Measurements from ENCODE around the gene PBX2. TPM values are rescaled to one million over a fixed set of nuclear protein-coding genes. Genes with fewer than 3 reads are reported as not detected.

PBX2 gene
- total and polyA plus RNA-seq, 4 donors: 1.5 to 52.5 (median 18.7) TPM

- H3K4me1 ChIP-seq (ENCODE audit: control insufficient read depth in 4 of 4, insufficient read depth in 4 of 4, low read length in 3 of 4): peaks cover 0 to under 1% (median 0%) of the 10 kb centered on the region in 4 donors
- no peak overlapping the region for H3K9ac ChIP-seq (ENCODE audit: low read depth in 1 of 2, low read length in 2 of 2)
- DNase-seq (ENCODE audit: low spot score): no peak
- H3K27ac ChIP-seq (ENCODE audit: low read depth in 1 of 2, low read length in 2 of 2): no peak overlapping the region
- TF ChIP-seq, protein P1, sequence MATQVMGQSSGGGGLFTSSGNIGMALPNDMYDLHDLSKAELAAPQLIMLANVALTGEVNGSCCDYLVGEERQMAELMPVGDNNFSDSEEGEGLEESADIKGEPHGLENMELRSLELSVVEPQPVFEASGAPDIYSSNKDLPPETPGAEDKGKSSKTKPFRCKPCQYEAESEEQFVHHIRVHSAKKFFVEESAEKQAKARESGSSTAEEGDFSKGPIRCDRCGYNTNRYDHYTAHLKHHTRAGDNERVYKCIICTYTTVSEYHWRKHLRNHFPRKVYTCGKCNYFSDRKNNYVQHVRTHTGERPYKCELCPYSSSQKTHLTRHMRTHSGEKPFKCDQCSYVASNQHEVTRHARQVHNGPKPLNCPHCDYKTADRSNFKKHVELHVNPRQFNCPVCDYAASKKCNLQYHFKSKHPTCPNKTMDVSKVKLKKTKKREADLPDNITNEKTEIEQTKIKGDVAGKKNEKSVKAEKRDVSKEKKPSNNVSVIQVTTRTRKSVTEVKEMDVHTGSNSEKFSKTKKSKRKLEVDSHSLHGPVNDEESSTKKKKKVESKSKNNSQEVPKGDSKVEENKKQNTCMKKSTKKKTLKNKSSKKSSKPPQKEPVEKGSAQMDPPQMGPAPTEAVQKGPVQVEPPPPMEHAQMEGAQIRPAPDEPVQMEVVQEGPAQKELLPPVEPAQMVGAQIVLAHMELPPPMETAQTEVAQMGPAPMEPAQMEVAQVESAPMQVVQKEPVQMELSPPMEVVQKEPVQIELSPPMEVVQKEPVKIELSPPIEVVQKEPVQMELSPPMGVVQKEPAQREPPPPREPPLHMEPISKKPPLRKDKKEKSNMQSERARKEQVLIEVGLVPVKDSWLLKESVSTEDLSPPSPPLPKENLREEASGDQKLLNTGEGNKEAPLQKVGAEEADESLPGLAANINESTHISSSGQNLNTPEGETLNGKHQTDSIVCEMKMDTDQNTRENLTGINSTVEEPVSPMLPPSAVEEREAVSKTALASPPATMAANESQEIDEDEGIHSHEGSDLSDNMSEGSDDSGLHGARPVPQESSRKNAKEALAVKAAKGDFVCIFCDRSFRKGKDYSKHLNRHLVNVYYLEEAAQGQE (IDR thresholded peaks at IDR 0.05): no peak
- TF ChIP-seq GABPA (IDR thresholded peaks at IDR 0.05 in 1 of 2, conservative IDR thresholded peaks at IDR 0.05 in 1 of 2) (no peak), YY1 (IDR thresholded peaks at IDR 0.05) (no peak), FOXA2 (IDR thresholded peaks at IDR 0.05) (no peak), FOXA1 (IDR thresholded peaks at IDR 0.05) (no peak), HNF4G (IDR thresholded peaks at IDR 0.05) (no peak), RXRA (IDR thresholded peaks at IDR 0.05) (no peak)
- TF ChIP-seq, protein P2, sequence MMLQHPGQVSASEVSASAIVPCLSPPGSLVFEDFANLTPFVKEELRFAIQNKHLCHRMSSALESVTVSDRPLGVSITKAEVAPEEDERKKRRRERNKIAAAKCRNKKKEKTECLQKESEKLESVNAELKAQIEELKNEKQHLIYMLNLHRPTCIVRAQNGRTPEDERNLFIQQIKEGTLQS (IDR thresholded peaks at IDR 0.05): no peak
- H3K4me3 ChIP-seq (ENCODE audit: low read depth in 1 of 3, low read length in 3 of 3): no peak overlapping the region
- no peaks in the 10 kb centered on the region for H3K9me3 ChIP-seq (ENCODE audit: control insufficient read depth in 4 of 4, low read length in 3 of 4)
- WGBS: 79% methylated on average over 6 of the region's 6 CpGs
- H3K27me3 ChIP-seq (ENCODE audit: control insufficient read depth in 4 of 4, insufficient read depth in 4 of 4, low read length in 3 of 4): no peaks in the 10 kb centered on the region
- peaks cover 7 to 35% (median 11%) of the 10 kb centered on the region in 4 donors for H3K36me3 ChIP-seq (ENCODE audit: control insufficient read depth in 4 of 4, insufficient read depth in 3 of 4, low read depth in 1 of 4, low read length in 3 of 4)
Measured at GRCh38 chr6:32167761-32168262, 22.2 kb downstream of the PBX2 start.

DNA sequence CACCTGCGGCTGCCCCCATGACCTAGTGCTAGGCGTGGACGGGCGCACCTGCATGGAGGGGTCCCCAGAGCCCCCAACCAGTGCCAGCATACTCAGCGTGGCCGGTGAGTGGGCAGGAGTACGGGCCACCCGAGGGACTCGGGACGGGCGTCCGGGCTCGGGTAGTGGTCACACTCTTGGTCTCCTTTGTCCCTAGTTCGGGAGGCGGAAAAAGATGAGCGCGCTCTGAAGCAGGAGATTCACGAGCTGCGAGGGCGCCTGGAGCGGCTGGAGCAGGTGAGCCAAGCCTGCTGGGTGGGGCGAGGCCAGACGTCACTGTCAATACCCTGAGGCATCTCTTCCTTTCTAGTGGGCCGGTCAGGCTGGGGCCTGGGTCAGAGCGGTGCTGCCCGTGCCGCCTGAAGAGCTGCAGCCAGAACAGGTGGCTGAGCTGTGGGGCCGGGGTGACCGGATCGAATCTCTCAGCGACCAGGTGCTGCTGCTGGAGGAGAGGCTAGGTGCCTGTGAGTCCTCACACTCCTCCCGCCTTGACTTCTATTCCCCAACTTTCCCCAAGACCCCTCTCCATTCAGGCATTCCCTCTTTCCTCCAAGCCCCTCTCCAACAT lies 22.7 kb downstream of the PBX2 start:
- 93% methylated on average over 32 of the region's 32 CpGs for WGBS
- Histone ChIP-seq H3K9me3 (ENCODE audit: control insufficient read depth in 4 of 4, low read length in 3 of 4) (no peaks in the 10 kb centered on the region), H3K27ac (ENCODE audit: low read depth in 1 of 2, low read length in 2 of 2) (no peak overlapping the region)

More for the DNA sequence above, 22.7 kb downstream of the PBX2 start:
- Histone ChIP-seq H3K27me3 (ENCODE audit: control insufficient read depth in 4 of 4, insufficient read depth in 4 of 4, low read length in 3 of 4) (no peaks in the 10 kb centered on the region), H3K36me3 (ENCODE audit: control insufficient read depth in 4 of 4, insufficient read depth in 3 of 4, low read depth in 1 of 4, low read length in 3 of 4) (peaks cover 7 to 35% (median 12%) of the 10 kb centered on the region in 4 donors), H3K9ac (ENCODE audit: low read depth in 1 of 2, low read length in 2 of 2) (no peak overlapping the region), H3K4me3 (ENCODE audit: low read depth in 1 of 3, low read length in 3 of 3) (no peak overlapping the region), H3K4me1 (ENCODE audit: control insufficient read depth in 4 of 4, insufficient read depth in 4 of 4, low read length in 3 of 4) (no peaks in the 10 kb centered on the region)
- TF ChIP-seq JUND (IDR thresholded peaks at IDR 0.05) (no peak), NR2F2 (IDR thresholded peaks at IDR 0.05) (no peak), YY1 (IDR thresholded peaks at IDR 0.05) (no peak), SP1 (IDR thresholded peaks at IDR 0.05) (no peak), HNF4A (conservative IDR thresholded peaks at IDR 0.05) (no peak), GABPA (IDR thresholded peaks at IDR 0.05 in 1 of 2, conservative IDR thresholded peaks at IDR 0.05 in 1 of 2) (no peak), ZBTB33 (IDR thresholded peaks at IDR 0.05) (no peak), FOXA2 (IDR thresholded peaks at IDR 0.05) (no peak), HNF4G (IDR thresholded peaks at IDR 0.05) (no peak), FOXA1 (IDR thresholded peaks at IDR 0.05) (no peak)
- TF ChIP-seq, protein P2 (IDR thresholded peaks at IDR 0.05): no peak
- TF ChIP-seq, protein P1 (IDR thresholded peaks at IDR 0.05): no peak
- no peak for DNase-seq (ENCODE audit: low spot score)
